ENCODE results near the gene ABCA13.

DNA sequence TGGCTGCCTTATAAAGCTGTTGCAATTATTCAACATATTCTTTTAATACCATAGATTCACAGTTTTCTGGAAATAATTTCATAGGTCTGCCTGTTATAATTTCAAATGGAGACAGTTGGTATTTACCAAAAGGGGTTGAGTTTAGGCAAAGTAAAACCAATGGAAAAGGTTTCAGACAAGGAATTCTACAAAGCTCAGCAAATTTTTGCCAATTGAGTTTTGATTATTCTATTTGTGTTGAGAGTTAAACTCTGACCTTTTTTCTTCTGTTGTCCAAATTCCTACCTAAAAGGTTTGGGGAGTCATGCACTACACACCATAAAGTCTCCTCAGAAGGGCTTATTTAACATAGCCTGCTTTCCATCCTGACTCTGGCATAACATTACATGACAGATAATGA, 38.5 kb upstream of the ABCA13 start:
- TF ChIP-seq POLR2AphosphoS5 (IDR thresholded peaks at IDR 0.05; ENCODE audit: borderline replicate concordance, low read depth, low read length) (no peak), EZH2 (IDR thresholded peaks at IDR 0.05) (no peak), FOXP2 (optimal IDR thresholded peaks at IDR 0.05; ENCODE audit: control extremely low read depth, extremely low read length, insufficient read depth) (no peak)
